HPDE6-E6E7 (cell line): ENCODE data around the gene ATP2B2.
A peak's percentile ranks its signal among the peaks of the same experiment; 100 is the strongest.
"Not testable (repeated sequence)": the region's sequence is repeated elsewhere in the genome, so short reads cannot be mapped to it uniquely, and the experiment has no call there.

Experiments
- DNase-seq: peaks from one replicate; pipeline ENCODE4 v3.0.0; 2011; ENCODE audit warnings: missing footprints; ENCODE audit errors: extremely low spot score

Gene ATP2B2

DNA sequence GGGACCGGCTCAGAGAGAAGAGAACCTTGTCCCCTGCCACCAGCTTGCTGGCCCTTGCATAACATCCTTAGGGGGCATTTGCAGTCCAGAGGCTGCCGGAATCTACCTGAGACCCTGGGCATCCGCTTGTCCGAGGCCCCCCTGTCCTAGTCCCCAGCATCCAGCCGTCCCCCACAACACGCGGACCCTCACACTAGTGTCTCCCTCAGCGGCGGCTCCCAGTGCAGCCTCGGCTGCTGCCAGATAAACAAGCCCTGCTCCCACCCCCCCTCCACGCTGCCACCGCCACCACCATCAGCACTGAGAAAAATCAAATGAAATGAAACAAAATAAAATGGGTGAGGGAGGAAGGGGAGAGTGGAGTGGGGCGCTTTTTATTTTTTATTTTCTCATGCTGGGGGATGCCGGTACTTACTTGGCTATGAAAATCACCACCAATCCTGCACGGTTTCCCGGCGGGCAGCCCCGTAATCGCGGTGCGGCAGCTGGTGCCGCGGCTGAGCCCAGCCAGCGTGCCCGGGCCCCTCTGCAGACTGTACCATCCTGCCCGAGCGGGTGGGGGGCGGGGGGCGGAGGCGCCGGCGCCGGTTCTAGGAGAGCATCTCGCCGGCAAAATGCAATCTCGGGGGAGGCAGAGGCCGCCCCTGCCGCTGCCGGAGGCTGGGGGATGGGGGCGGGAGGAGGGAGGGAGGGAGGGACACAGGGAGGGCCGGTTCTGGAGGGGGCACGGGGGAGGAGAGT, at the start of gene ATP2B2:
TSS of gene ATP2B2 (minus strand) at position 537 of the 741 bp plus-strand sequence. CDS start 56,043 bp downstream, outside the sequence.
- no peak for DNase-seq

DNA sequence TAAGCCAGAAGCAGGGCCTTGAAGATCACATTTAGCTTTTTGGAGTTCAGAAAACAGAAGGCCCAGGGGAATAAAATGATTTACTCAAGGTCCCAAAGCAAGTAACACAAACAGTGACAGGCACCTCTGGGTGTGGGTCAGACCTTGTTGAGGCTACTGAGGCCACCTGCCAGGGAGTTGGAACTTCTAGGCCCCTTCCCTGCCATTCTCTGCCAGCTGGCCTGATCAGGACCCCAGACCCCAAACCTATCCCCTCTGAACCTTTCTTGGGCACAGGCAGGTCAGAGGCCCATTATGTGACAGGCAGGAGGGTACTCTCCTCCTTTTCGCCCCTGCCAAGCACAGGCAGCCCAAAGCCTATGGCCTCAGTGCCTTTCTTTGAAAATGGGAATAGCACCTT, 49.4 kb upstream of the ATP2B2 start:
- no peak for DNase-seq

DNA sequence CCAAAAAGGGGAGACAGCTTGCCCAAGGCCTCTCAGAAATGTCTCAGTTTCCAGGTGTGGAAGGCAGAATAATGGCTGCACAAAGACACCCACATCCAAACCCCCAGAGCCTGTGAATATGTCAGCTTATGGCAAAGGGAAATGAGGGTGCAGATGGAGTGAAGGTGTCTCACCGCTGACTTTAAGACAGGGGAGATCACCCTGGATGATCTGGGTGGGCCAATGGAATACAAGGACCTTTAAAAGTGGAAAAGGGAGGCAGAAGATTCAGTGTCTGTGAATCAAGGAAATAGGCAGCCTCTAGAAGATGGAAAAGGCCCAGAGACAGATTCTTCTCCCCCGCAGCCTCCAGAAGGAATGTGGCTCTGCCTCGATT, 48.8 kb upstream of the ATP2B2 start:
- DNase-seq, result no peak

DNA sequence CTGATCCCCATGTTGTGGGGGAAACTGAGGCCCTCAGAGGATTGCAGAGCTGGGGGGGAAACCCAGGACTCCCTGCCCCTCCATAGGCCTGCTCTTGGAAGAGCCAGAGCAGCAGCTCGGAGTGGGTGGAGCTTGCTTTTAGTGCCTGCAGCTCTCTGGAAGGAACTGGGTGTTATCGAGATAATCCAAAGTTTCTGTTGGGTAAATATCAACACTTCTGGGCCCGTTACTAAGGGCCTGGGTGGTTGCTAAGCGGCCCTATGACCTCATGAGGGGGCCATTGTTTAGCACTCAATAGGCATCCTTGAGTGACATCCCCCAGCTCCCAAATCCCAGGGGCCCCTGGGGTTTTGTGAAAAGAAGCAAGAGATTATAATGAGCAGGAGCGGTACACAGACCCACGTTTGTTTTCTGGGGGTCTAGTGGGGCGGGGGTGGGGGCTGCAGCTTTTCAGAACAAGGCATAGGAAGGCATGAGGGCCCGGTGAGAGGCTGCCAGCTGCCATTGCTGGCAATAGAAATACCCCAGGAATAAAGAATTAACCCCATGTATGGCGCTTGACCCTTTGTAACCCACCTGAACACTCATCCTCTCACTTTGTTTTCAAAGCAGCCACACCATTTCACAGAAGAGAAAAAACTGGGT, 48.3 kb upstream of the ATP2B2 start:
- DNase-seq, result no peak

DNA sequence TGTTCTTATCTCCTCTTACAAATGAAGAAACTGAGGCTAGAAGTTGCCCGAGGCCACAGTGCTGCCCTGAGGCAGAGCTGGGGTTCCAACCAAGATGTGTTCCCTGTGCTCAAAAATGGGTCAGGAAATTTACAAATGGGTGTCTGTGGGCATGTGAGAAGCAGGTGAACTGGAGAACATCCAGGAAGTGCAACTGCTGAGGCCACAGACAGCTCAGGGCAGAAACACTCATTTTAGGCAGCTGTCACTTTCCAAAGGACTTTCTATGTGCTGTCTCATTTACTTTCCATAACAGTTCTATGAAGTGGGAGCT, 47.2 kb upstream of the ATP2B2 start:
- DNase-seq, result no peak

DNA sequence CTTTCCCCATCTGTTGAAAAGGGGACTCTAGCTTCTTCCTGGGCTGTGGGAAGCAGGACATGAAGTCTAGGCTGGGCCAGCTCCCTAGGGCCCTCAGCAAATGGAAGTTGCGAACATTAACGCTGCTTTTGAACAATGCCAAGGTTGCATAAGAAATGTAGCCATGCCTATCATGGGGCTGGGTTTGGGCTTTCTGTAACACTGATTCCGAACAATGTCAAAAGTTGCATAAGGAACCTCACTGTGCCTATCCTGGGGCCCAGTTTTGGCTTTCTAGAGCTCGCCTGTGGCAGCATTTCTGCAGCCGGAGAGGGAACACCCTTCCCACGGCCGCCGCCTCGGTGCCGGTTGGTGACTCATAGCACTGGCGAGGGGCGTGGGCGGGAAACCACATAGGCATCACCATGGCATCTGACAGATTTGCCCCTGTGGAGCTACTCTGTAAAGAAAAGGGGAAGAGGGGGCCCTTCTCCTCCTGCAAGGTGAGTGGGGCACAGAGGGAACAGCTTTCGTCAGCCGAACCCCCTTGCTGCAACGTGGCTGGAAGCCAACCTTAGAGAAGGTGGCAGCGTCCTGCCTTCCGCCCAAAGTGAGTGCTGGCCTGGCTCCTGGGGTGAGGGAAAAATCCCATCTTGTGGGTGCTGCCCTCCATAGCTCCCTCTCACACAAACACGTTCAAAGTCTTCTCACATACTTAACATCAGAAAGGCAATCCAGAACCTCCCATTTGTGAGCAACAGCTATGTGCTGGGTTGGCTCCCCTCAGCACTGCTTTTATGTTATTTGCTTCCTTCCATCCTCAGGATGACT, 46.6 kb upstream of the ATP2B2 start:
- DNase-seq, result peak; percentile 14

DNA sequence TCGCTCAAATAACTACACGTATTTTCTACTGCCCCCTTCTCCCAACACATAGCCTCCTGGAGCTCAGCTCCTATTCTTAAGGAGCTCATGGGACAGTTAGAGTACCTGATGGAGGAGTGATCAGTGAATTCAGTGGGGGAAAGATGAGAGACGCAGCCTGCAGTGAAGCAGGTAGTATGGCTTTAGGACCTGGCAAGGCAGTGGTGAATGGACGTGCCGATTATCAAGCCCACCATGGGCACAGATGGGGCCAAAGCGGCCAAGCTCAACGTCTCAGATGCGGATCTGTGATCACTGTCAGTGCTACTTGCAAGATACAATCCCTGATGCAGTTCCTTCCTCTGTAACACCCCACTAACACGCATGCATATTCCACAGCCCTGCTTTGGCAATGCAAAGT, 45.8 kb upstream of the ATP2B2 start:
- DNase-seq, result no peak

DNA sequence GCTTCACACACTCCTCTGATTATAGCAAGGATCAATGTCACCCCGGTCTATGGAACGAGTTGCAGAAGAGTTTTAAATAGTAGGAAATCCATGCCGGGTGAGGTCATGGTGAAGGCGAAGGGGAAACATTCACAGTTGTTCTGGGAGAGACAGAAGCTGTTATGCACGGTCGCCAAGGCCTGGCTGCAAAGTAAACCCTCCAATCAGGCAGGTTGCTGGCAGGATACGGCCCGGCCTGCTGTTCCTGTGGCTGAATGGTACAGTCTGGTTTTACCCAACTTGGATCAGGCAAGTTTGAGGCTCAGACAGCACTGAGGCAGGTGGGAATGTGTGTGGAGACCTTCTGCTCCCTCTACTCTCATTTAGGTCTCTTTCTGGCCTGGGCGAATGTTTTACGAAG, 45.3 kb upstream of the ATP2B2 start:
- no peak for DNase-seq

DNA sequence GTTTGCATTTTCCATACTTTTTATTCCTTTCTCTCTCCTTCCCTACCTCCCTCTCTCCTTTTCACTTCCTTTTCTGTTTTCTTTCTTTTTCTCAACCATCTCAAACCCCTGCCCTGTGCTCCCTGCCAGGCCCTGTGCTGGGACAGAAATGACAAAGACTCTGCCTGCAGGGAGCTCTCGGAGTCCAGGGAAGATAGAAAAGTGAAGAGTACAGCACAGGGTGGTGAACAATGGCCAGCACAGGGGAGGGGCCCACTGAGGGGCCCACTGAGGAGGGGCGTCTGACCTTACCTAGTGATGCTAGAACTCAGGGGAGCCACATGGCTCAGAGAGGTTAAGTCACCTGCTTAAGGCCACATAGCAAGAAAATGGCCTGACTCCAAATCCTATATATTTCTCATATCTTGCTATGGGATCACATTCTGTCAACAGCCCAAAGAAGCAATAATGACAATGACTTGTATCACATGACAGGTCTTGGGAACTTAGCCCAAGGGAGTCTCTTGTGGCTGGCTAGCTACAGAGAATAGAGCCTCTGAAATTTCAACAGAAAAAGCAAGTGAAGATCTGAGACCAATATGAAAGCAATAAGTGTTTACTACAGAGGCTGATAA, 44.3 kb upstream of the ATP2B2 start:
- DNase-seq, result no peak

DNA sequence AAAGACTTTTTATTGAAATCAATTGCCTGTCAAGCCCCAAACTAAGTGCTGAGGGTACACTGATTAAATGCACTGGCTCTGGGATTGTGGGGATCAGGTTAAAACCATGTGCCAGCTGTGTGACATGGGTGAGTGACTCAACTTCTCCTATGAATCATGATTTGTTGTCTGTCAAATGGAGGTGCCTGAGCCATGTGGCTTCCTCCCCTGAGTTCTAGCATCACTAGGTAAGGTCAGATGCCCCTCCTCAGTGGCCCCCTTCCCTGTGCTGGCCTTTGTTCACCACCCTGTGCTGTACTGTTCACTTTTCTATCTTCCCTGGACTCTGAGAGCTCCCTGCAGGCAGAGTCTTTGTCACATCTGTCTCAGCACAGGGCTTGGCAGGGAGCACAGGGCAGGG, 43.6 kb upstream of the ATP2B2 start:
- DNase-seq, result no peak

DNA sequence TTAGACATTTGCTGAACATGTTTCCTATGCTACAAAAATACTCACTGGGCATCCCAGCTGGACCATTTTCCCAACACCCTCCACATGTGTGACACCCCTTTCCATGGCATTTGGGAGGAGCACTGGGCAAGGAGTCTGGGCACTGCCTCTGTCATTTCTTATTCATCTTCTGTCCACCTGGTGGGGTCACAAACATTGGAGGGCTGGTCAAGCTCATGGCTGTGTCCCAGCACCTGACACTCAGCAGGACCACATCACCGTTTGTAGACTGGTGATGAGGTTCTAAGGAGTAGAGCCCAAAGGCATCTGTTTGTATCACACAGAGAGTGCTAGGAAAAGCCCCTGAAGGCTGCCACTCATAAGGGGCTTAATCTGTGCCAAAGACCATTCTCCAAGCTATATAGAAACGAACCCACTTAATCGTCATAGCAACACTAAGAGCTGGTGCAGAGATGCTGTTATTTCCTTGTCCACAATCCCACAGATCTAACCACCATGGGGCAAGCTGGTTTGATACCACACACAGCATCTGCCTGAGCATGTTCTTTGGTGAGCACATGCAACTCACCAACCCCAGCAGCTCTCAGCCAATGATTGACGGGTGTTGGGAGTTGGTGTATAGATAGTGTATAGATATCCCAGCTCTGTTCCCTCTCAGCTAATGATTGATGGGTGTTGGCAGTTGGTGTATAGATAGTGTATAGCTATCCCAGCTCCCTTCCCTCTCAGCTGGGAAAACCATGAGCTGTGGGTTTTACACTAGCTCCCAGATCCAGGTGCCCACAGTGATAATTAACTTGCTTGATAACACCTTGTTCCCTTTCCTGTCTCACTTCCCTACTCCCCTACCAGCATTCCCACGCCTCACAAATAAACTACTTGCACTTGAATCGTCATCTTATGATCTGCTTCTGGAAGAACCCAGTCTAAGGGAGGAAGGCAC, 42.7 kb upstream of the ATP2B2 start:
- no peak for DNase-seq

DNA sequence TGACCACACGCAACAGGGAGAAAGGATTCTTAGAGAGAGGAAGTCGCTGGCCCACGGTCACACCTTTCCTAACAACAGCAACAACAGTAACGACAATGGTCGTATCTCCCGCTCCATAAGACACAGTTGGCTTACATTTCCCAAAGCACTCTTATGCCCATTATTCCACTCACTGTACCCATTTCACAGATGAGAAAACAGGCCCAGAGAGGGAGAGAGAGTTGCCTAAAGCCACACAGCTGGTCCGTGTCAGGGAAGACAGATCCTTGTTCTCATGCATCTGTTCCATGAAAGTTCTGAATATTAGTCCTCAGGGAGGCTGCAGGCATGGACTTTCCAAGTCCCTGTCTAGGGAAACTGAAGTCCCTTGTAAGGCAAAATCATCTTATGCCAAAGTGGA, 42.0 kb upstream of the ATP2B2 start:
- DNase-seq, result no peak

DNA sequence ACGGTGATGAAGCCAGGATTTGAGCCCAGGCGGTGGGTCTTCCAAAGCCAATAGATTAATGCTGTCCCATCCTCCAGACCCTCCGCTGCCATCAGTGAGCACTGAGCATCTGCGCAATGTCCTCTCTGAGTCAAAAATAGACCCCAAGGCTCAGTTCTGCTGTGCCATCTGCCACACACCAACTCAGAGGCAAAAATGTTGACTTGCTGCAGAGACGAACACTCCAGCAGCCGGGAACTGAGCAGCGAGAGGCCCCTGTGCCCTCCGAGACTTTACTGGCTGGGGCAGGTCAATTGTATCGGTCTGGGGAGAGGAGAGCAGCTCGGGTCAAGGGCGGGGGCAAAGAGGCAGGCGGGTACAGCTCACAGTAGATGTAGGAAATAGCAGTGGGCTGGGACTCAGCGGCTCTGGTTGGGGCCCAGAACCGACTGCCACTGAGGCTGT, 41.5 kb upstream of the ATP2B2 start:
- DNase-seq, result no peak

DNA sequence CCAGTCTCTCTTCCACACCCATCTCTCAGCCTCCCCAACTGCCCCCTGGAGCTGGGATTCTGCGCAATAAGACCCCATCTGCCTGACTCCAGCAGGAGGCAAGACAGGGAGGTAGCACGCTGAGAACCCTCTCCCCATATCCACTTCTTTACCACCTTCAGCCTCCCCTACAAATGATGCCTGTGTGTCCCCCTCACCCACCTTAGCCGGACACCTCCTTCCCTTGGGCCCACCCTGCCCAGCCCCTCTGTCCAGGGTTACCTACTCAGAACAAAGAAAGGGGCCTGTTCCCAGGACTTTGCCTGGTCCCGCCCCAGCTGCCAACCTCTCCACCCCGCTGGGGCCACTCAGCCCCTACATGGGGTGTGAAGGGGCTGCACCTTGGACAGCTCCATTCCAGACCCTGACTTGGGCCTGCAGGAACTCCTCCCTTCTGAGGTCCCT, 40.8 kb upstream of the ATP2B2 start:
- DNase-seq, result no peak

DNA sequence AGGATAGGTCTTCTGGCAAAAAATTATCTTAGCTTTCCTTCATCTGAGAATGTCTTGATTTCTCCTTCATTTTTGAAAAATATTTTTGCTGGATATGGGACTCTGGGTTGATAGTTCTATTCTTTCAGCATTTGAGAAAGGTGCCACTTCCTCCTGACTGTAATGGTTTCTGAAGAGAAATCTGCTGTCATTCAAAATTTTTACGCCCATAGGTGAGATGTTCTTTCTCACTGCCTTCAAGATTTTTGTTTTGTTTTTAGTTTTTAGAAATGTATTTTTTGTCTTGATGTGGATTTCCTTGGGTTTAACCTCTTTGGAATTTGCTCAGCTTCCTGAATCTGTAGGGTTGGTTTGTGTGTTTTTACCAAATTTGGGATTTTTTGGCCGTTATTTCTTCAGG, 37.1 kb upstream of the ATP2B2 start:
- no peak for DNase-seq

DNA sequence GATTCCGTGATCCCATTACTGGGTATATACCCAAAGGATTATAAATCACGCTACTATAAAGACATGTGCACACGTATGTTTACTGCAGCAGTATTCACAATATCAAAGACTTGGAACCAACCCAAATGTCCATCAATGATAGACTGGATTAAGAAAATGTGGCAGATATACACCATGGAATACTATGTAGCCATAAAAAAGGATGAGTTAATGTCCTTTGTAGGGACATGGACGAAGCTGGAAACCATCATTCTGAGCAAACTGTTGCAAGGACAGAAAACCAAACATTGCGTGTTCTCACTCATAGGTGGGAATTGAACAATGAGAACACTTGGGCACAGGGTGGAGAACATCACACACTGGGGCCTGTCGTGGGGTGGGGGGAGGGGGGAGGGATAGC, 35.0 kb upstream of the ATP2B2 start:
- not testable (repeated sequence) for DNase-seq

DNA sequence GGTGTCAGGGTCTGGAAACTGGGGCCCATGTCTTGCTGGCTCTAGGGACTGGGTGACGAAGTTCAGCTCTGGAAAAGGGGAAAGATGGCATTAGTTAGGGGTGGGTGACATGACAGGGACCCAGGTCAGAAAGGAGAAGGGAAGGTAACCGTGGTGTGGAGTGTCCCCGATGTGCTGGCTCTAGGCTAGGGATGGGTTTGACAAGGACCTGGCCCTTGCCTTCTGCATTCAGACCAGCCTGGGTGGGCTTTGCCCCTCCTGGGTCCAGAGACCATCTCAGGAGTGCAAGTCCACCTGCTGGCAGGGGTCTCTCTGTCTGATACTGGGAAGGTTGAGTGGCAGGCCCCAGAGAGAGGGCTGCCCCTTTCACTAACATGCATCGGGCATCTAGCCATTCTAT, 28.7 kb upstream of the ATP2B2 start:
- DNase-seq, result no peak

DNA sequence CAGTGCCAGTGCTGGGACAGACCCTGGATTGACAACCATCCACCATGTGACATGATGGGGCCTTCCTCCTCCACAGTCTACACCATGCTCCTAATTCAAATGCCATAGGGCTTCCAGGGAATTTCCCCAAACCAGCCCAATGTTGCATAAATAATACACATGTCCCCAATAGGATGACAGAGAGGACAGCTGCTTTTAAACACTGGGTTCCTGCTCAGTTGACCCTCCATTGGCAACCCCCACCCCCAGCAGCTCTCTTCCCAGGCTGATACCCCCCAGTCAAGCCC, 28.3 kb upstream of the ATP2B2 start:
- no peak for DNase-seq

DNA sequence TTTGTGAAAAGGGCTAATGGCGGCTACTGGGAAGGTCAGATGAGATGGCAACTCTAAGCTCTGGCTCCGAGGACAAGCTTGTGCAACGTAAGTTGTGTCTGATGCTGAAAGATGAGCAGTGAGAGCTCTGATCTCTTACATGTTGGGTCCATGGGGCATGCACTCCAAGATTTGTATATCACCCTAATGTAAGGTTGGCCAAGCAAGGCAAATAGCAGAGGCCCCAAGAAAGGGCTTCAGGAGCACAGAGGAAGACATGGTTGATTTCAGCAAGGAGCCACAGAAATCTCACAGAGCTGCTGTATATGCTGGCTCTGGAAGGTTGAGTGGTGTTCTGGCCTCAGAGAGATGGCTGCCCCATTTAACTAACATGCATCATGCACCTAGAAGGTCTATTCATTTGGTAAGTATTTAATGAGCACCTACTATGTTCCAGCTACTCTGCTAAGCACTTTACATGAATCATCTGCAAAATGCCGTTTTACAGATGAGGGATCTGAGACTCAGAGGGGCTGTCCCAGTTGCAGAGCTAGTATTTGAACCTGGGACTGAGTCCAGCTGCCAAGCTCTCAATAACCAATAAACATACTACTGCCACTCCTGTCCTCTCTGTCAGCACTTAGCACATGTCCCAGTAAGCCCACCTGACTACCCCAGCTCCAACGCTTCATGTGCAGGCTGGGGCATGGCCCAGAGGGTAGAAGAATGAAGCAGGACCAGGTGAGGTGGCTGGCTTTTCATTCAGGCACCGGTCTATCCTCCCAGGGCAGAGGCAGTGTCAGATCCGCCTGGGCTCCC, 27.8 kb upstream of the ATP2B2 start:
- DNase-seq, result no peak

DNA sequence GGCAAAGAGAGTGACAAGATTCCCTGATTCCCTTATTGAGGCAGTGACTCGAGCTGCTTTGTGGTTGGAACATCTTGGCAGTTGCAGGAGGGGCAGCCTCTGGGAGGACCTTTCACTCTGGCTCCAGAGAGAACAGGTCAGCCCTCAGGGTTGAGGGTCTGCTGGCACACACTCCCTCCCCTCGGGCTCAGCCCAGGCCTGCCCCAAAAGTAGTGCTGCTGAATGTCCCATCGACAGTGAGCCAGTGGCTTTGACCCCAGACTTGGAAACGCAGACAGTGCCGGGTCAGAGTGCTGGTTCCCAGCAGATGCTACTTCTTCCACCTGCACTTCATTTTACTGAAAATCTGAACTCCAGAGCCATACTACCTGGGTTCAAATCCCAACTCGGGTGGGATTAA, 25.6 kb upstream of the ATP2B2 start:
- no peak for DNase-seq

DNA sequence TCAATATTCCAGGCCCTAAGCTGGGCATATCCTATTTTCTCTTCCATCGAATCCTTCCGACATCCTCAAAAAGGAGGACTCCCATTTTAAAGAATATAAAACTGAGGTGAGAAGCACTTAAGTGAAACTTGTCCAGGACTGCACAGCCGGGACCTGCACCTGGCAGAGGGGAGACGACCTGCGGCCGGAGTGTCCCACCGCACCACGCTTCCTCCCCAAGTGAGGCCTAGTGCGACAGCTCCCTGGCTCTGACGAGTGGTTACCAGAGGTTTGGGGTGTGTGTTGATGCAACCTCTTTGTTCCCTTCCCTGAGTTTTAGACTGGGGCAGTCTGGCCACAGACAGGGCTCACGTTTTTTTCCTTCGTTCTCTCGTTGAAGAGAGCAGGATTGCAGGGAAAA, 24.9 kb upstream of the ATP2B2 start:
- no peak for DNase-seq
